Iris pigment epithelial cell (primary cell): ENCODE data around the gene PLEKHA1.

Source experiments
- DNase-seq: peaks from one replicate; pipeline ENCODE4 v3.0.0-alpha.2; 2011; ENCODE audit warnings: low read depth

The PLEKHA1 gene

GRCh38 chr10:122461729-122462532, 87.4 kb downstream of the PLEKHA1 start:
- peak; percentile 48 for DNase-seq

GRCh38 chr10:122462533-122463465, 88.3 kb downstream of the PLEKHA1 start:
- peak; percentile 67 for DNase-seq

GRCh38 chr10:122463466-122464249, 89.2 kb downstream of the PLEKHA1 start:
- DNase-seq = no peak

- no peak for DNase-seq
Observed at GRCh38 chr10:122464250-122464510, 89.7 kb downstream of the PLEKHA1 start.

- no peak for DNase-seq
Observed at GRCh38 chr10:122464586-122464985, 90.1 kb downstream of the PLEKHA1 start.

GRCh38 chr10:122465401-122466040, 91.0 kb downstream of the PLEKHA1 start:
- DNase-seq = no peak

GRCh38 chr10:122466951-122467381, 92.5 kb downstream of the PLEKHA1 start:
- no peak for DNase-seq

- no peak for DNase-seq
Observed at GRCh38 chr10:122467701-122468100, 93.2 kb downstream of the PLEKHA1 start.

- no peak for DNase-seq
Observed at GRCh38 chr10:122468307-122468925, 93.9 kb downstream of the PLEKHA1 start.

- DNase-seq = peak; percentile 98
Observed at GRCh38 chr10:122468926-122469781, 94.6 kb downstream of the PLEKHA1 start.

- no peak for DNase-seq
Observed at GRCh38 chr10:122469848-122470247, 95.3 kb downstream of the PLEKHA1 start.

GRCh38 chr10:122471531-122472177, 97.1 kb downstream of the PLEKHA1 start:
- no peak for DNase-seq

GRCh38 chr10:122473116-122473515, 98.6 kb downstream of the PLEKHA1 start:
- no peak for DNase-seq

GRCh38 chr10:122474131-122474818, 99.8 kb downstream of the PLEKHA1 start:
- no peak for DNase-seq

- no peak for DNase-seq
Observed at GRCh38 chr10:122475100-122475499, 100.6 kb downstream of the PLEKHA1 start.

- no peak for DNase-seq
Observed at GRCh38 chr10:122475591-122476332, 101.3 kb downstream of the PLEKHA1 start.

GRCh38 chr10:122476333-122476695, 101.8 kb downstream of the PLEKHA1 start:
- DNase-seq = no peak

GRCh38 chr10:122477436-122477835, 102.9 kb downstream of the PLEKHA1 start:
- no peak for DNase-seq

GRCh38 chr10:122478971-122479370, 104.5 kb downstream of the PLEKHA1 start:
- DNase-seq = no peak
